Neuron (in vitro differentiated cells): ENCODE results near the gene PUS7.
"Not testable (repeated sequence)": the region's sequence is repeated elsewhere in the genome, so short reads cannot be mapped to it uniquely, and the experiment has no call there.

Experiments
- H2AFZ ChIP-seq: one replicate; pipeline ENCODE4 v1.6.1; 2013; ENCODE audit warnings: low read depth, mild to moderate bottlenecking, inconsistent platforms, low read length, moderate library complexity
- H3K27me3 ChIP-seq: one replicate; pipeline ENCODE4 v1.6.1; 2013; ENCODE audit warnings: low read length; ENCODE audit not compliant: insufficient read depth
- H3K36me3 ChIP-seq: one replicate; pipeline ENCODE4 v1.6.1; 2013; ENCODE audit warnings: low read length; ENCODE audit not compliant: insufficient read depth
- H3K4me1 ChIP-seq: one replicate; pipeline ENCODE4 v1.6.1; 2013; ENCODE audit warnings: low read length; ENCODE audit not compliant: insufficient read depth
- H3K4me3 ChIP-seq: 2 replicates; pipeline ENCODE4 v1.5.1; 2013; ENCODE audit warnings: mild to moderate bottlenecking, low read length, moderate library complexity
- H3K9me3 ChIP-seq: one replicate; pipeline ENCODE4 v1.6.1; 2013; ENCODE audit warnings: low read length

Gene PUS7

DNA sequence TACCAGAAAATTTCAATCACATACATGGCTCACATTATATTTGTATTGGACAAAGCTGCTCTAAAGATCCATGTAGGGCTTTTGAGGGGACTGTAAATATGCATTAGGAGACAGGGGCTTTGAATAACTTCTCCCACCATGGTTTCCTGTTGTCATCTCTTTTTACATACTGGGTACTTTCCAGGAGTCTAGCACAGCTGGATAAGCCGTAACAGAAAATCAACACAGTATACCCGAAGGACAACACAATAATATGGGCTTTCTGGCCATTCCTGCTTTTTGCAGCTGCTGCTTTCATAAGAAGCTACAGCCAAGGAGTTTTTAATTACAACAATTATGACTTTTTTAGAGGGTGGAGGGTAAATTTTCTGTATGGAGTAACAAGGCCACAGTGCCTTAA lies 70.0 kb downstream of the PUS7 start:
- Histone ChIP-seq H2AFZ (no peak overlapping the region), H3K9me3 (no peaks in the 10 kb centered on the region), H3K36me3 (peaks cover 10% of the 10 kb centered on the region), H3K27me3 (no peaks in the 10 kb centered on the region), H3K4me1 (no peaks in the 10 kb centered on the region), H3K4me3 (no peak overlapping the region)

- not testable (repeated sequence) for H3K27me3 ChIP-seq, H3K4me1 ChIP-seq, H3K36me3 ChIP-seq, H3K9me3 ChIP-seq, H2AFZ ChIP-seq, H3K4me3 ChIP-seq
Measured at GRCh38 chr7:105450870-105451269, 71.2 kb downstream of the PUS7 start.

- H3K27me3 ChIP-seq: no peaks in the 10 kb centered on the region
- no peaks in the 10 kb centered on the region for H3K4me1 ChIP-seq
- H2AFZ ChIP-seq: no peak overlapping the region
- no peaks in the 10 kb centered on the region for H3K36me3 ChIP-seq
- no peaks in the 10 kb centered on the region for H3K9me3 ChIP-seq
- H3K4me3 ChIP-seq: no peak overlapping the region
Measured at GRCh38 chr7:105450177-105450861, 71.8 kb downstream of the PUS7 start.

DNA sequence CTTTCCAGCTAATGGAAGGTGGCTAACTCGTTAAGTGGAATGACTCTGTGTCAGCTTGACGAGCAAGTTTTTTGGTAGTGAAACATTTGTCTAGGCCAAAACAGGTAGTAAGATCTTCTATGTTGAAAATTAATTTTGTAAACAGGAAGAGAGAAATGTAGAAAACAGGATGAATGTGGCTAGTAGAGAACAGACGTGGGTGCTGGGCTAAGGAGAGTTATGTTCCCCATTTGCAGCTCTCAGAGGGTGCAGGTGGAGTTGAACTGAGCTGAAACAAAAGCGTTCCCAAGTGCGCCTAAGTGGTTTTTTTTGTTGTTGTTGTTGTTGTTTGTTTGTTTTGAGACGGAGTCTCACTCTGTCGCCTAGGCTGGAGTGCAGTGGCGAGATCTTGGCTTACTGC lies 73.9 kb downstream of the PUS7 start:
- Histone ChIP-seq H2AFZ (no peak overlapping the region), H3K27me3 (no peaks in the 10 kb centered on the region), H3K36me3 (no peaks in the 10 kb centered on the region), H3K4me3 (no peak overlapping the region), H3K9me3 (no peaks in the 10 kb centered on the region), H3K4me1 (no peaks in the 10 kb centered on the region)

DNA sequence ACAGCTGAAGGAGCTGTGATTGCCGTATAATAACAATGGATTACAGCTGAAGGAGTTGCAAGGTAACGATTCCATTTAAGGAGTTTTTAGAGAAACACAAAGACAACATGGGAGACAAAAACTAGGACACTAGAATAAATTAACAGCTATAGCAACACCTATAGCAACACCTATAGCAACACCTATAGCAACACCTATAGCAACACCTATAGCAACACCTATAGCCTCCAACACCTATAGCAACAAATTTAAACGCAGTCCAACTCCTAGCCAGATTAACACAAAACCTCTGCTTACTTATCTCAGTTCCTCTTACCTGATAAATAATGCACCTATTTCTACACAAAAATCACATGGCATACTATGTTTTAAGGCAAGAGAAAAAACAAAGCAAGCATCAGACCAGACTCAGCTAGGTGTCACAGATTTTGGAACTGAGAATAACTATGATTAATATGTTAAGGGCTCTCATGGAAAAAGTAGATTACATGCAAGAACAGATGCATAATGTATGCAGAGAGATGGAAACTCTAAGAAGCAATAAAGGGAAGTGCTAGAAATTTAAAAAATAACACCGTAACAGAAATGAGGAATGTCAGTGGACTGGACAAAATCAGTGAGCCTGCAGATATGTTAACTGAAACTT lies 77.6 kb downstream of the PUS7 start:
- Histone ChIP-seq H3K4me1 (no peaks in the 10 kb centered on the region), H3K27me3 (no peaks in the 10 kb centered on the region), H3K9me3 (no peaks in the 10 kb centered on the region), H2AFZ (no peak overlapping the region), H3K36me3 (no peaks in the 10 kb centered on the region), H3K4me3 (no peak overlapping the region)

GRCh38 chr7:105442214-105442613 lies 79.9 kb downstream of the PUS7 start:
- not testable (repeated sequence) for H2AFZ ChIP-seq, H3K9me3 ChIP-seq, H3K4me3 ChIP-seq, H3K4me1 ChIP-seq, H3K36me3 ChIP-seq, H3K27me3 ChIP-seq

DNA sequence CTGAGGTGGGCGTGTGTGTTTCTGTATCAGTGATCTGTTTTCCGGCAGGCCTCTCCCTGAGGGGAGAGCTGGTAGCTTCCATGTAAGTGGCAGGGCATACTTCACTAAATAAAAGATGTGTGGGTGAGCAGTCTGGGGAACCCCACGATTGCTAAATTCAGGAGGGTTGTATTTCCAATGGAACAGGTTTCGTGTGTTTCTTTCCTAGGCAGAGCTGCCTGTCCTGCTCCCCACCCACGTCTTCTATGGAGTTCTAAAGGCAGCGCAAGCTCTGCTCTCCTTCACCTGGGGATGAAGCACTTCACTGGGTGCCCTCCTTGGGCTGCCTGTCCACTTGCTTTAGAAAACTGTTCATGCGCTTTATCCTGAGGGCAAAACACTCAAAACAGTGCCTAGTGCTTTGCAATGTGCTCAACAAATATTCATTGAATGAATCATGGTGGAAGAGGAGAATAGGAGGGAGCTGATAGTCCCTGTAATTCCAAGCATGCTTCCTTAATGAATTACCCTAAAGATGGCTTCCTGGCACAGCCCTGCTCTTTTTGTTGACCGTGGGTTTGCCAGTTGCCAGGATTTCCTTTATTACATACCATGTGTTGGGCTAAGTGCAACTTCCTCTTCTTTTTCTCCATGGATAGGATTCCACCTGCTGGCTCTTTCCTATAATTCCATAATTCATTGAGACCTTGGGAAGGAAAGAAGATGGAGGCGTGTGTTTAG lies 82.7 kb downstream of the PUS7 start:
- Histone ChIP-seq H3K9me3 (no peaks in the 10 kb centered on the region), H3K27me3 (no peaks in the 10 kb centered on the region), H3K4me3 (no peak overlapping the region), H2AFZ (peak overlapping the region; percentile 8), H3K36me3 (no peaks in the 10 kb centered on the region), H3K4me1 (no peaks in the 10 kb centered on the region)

DNA sequence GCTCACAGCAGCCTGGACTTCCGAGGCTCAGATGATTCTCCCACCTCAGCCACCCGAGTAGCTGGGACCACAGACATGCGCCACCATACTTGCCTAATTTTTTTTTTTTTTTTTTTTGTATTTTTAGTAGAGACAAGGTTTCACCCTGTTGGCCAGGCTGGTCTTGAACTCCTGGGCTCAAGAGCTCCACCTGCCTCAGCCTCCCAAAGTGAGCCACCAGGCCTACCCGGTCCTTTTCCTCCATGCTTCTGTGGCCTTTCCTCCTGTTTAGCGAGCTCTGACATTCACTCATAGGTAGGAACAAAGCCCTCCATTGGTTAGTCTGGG lies 83.3 kb downstream of the PUS7 start:
- Histone ChIP-seq H3K27me3 (no peaks in the 10 kb centered on the region), H3K36me3 (no peaks in the 10 kb centered on the region), H2AFZ (no peak overlapping the region), H3K4me1 (no peaks in the 10 kb centered on the region), H3K4me3 (no peak overlapping the region), H3K9me3 (no peaks in the 10 kb centered on the region)

GRCh38 chr7:105438254-105438653 lies 83.8 kb downstream of the PUS7 start:
- no peaks in the 10 kb centered on the region for H3K36me3 ChIP-seq
- no peaks in the 10 kb centered on the region for H3K27me3 ChIP-seq
- no peaks in the 10 kb centered on the region for H3K4me1 ChIP-seq
- no peak overlapping the region for H3K4me3 ChIP-seq
- no peaks in the 10 kb centered on the region for H3K9me3 ChIP-seq
- H2AFZ ChIP-seq: no peak overlapping the region

DNA sequence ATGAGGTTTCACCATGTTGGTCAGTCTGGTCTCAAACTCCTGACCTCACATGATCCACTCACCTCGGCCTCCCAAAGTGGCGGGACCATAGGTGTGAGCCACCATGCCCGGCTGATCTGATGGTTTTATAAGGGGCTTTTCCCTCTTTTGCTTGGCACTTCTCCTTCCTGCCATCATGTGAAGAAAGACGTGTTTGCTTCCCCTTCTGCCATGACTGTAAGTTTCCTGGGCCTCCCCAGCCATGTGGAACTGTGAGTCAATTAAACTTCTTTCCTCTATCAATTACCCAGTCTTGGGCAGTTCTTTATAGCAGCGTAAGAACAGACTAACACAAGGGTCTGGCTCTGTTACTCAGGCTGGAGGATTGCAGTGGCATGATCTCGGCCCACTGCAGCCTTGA lies 84.7 kb downstream of the PUS7 start:
- H2AFZ ChIP-seq, H3K36me3 ChIP-seq, H3K4me1 ChIP-seq, H3K27me3 ChIP-seq, H3K9me3 ChIP-seq, H3K4me3 ChIP-seq: not testable (repeated sequence)

- no peaks in the 10 kb centered on the region for H3K9me3 ChIP-seq
- no peaks in the 10 kb centered on the region for H3K27me3 ChIP-seq
- no peak overlapping the region for H3K4me3 ChIP-seq
- H2AFZ ChIP-seq: no peak overlapping the region
- no peaks in the 10 kb centered on the region for H3K4me1 ChIP-seq
- H3K36me3 ChIP-seq: no peaks in the 10 kb centered on the region
Measured at GRCh38 chr7:105429746-105430612, 92.1 kb downstream of the PUS7 start.

GRCh38 chr7:105426606-105427146 lies 95.4 kb downstream of the PUS7 start:
- Histone ChIP-seq H3K36me3 (no peaks in the 10 kb centered on the region), H3K4me1 (no peaks in the 10 kb centered on the region), H3K4me3 (no peak overlapping the region), H3K9me3 (no peaks in the 10 kb centered on the region), H2AFZ (no peak overlapping the region), H3K27me3 (no peaks in the 10 kb centered on the region)

DNA sequence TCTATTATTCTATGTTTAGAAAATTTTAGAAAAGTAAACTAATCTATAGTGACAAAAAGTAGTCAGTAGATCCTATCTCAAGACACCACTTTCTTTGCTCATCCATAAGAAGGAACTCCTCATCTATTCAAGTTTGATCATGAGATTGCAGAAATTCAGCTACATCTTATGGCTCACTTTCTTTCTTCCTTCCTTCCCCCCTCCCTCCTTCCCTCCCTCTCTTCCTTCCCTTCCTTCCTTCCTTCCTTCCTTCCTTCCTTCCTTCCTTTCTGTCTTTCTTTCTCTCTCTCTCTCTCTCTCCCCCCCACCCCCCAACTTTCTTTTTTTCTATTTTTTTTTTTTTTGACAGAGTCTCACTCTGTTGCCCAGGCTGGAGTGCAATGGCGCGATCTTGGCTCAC lies 98.1 kb downstream of the PUS7 start:
- Histone ChIP-seq H2AFZ (no peak overlapping the region), H3K4me3 (no peak overlapping the region), H3K4me1 (no peaks in the 10 kb centered on the region), H3K9me3 (no peaks in the 10 kb centered on the region), H3K36me3 (no peaks in the 10 kb centered on the region), H3K27me3 (no peaks in the 10 kb centered on the region)
